H9 (cell line): ENCODE measurements around the gene SLMAP. TPM values are rescaled to one million over a fixed set of nuclear protein-coding genes. Genes with fewer than 3 reads are reported as not detected.

Experiments
- DNase-seq: peaks from one replicate; pipeline ENCODE4 v3.0.0-alpha.2; 2017
- H2AFZ ChIP-seq: one replicate; pipeline ENCODE4 v1.6.1; 2013; ENCODE audit warnings: mild to moderate bottlenecking, low read length, control low read depth, moderate library complexity
- H2AK5ac ChIP-seq: 2 replicates; pipeline ENCODE4 v1.6.1; 2013; ENCODE audit warnings: low read length, control low read depth, mixed read lengths; ENCODE audit not compliant: insufficient read length
- H2BK120ac ChIP-seq: one replicate; pipeline ENCODE4 v1.6.1; 2013; ENCODE audit warnings: low read depth, mild to moderate bottlenecking, low read length, control low read depth, inconsistent platforms; ENCODE audit not compliant: poor library complexity, severe bottlenecking
- H2BK12ac ChIP-seq: 2 replicates; pipeline ENCODE4 v1.6.1; 2013; ENCODE audit warnings: low read length, control low read depth, mixed read lengths, low read depth; ENCODE audit not compliant: insufficient read length
- H2BK15ac ChIP-seq: 2 replicates; pipeline ENCODE4 v1.6.1; 2013; ENCODE audit warnings: low read depth, low read length, control low read depth
- H2BK20ac ChIP-seq: one replicate; pipeline ENCODE4 v1.6.1; 2013; ENCODE audit warnings: low read depth, mild to moderate bottlenecking, low read length, control low read depth, inconsistent platforms; ENCODE audit not compliant: poor library complexity, severe bottlenecking
- H2BK5ac ChIP-seq: 2 replicates; pipeline ENCODE4 v1.6.1; 2013; ENCODE audit warnings: low read length, control low read depth, mixed read lengths; ENCODE audit not compliant: insufficient read length
- H3K14ac ChIP-seq: 2 replicates; pipeline ENCODE4 v1.6.1; 2013; ENCODE audit warnings: low read length, control low read depth; ENCODE audit not compliant: insufficient read depth
- H3K18ac ChIP-seq: 2 replicates; pipeline ENCODE4 v1.6.1; 2013; ENCODE audit warnings: low read depth, mild to moderate bottlenecking, mixed read lengths, low read length, control low read depth; ENCODE audit not compliant: insufficient read length
- H3K23ac ChIP-seq: 2 replicates; pipeline ENCODE4 v1.6.1; 2013; ENCODE audit warnings: low read length, control low read depth, mixed read lengths, low read depth; ENCODE audit not compliant: insufficient read length
- H3K23me2 ChIP-seq: 2 replicates; pipeline ENCODE4 v1.6.1; 2013; ENCODE audit warnings: low read depth, mild to moderate bottlenecking, mixed read lengths, low read length, control low read depth; ENCODE audit not compliant: insufficient read length, poor library complexity, severe bottlenecking
- H3K27ac ChIP-seq: 2 replicates; pipeline ENCODE4 v1.5.1; 2013; ENCODE audit warnings: low read length, control low read depth, mixed read lengths, low read depth; ENCODE audit not compliant: insufficient read length
- H3K27me3 ChIP-seq: 2 replicates; pipeline ENCODE4 v1.6.1; 2013; ENCODE audit warnings: low read length, control low read depth, inconsistent platforms; ENCODE audit not compliant: insufficient read depth
- H3K4ac ChIP-seq: 2 replicates; pipeline ENCODE4 v1.6.1; 2013; ENCODE audit warnings: low read depth, mild to moderate bottlenecking, control low read depth, inconsistent platforms, low read length, moderate library complexity
- H3K4me1 ChIP-seq: 2 replicates; pipeline ENCODE4 v1.6.1; 2013; ENCODE audit warnings: low read length, control low read depth, inconsistent platforms; ENCODE audit not compliant: insufficient read depth
- H3K4me2 ChIP-seq: 2 replicates; pipeline ENCODE4 v1.6.1; 2013; ENCODE audit warnings: low read length, control low read depth, mixed read lengths; ENCODE audit not compliant: insufficient read length, insufficient read depth
- H3K56ac ChIP-seq: 2 replicates; pipeline ENCODE4 v1.6.1; 2013; ENCODE audit warnings: low read depth, mild to moderate bottlenecking, mixed read lengths, low read length, control low read depth; ENCODE audit not compliant: insufficient read length
- H3K79me1 ChIP-seq: 2 replicates; pipeline ENCODE4 v1.6.1; 2013; ENCODE audit warnings: low read depth, mild to moderate bottlenecking, moderate library complexity, low read length, control low read depth, inconsistent platforms; ENCODE audit not compliant: insufficient read depth, poor library complexity, severe bottlenecking
- H3K79me2 ChIP-seq: 2 replicates; pipeline ENCODE4 v1.6.1; 2013; ENCODE audit warnings: low read length, control low read depth, inconsistent platforms; ENCODE audit not compliant: insufficient read depth
- H3K9ac ChIP-seq: 2 replicates; pipeline ENCODE4 v1.6.1; 2013; ENCODE audit warnings: low read length, control low read depth, mixed read lengths; ENCODE audit not compliant: insufficient read length; ENCODE audit errors: extremely low read depth
- H3K9me3 ChIP-seq: one replicate; pipeline ENCODE4 v1.6.1; 2013; ENCODE audit warnings: low read depth, low read length, inconsistent platforms; ENCODE audit not compliant: control insufficient read depth
- H3T11ph ChIP-seq: one replicate; pipeline ENCODE4 v1.6.1; 2013; ENCODE audit warnings: mild to moderate bottlenecking, low read length, control low read depth, inconsistent platforms
- H4K20me1 ChIP-seq: one replicate; pipeline ENCODE4 v1.6.1; 2013; ENCODE audit not compliant: control insufficient read depth, insufficient read length, insufficient read depth
- H4K5ac ChIP-seq: 2 replicates; pipeline ENCODE4 v1.6.1; 2013; ENCODE audit warnings: low read depth, mild to moderate bottlenecking, mixed read lengths, low read length, control low read depth; ENCODE audit not compliant: insufficient read length
- H4K8ac ChIP-seq: replicated peaks from 2 replicates; pipeline ENCODE4 v1.6.1; 2013; ENCODE audit warnings: low read length, control low read depth, mixed read lengths, low read depth; ENCODE audit not compliant: insufficient read length
- H4K91ac ChIP-seq: 2 replicates; pipeline ENCODE4 v1.6.1; 2013; ENCODE audit warnings: low read depth, mild to moderate bottlenecking, moderate library complexity, mixed read lengths, low read length, control low read depth; ENCODE audit not compliant: insufficient read length
- H3K27ac Mint-ChIP-seq, 3 experiments: 2 replicates in 2 of 3; 3 replicates in 1 of 3; pipeline ENCODE4 v1.8.0; 2020 to 2021; ENCODE audit warnings: mixed read lengths in 3 of 3, mild to moderate bottlenecking in 1 of 3, moderate library complexity in 1 of 3
- H3K27me3 Mint-ChIP-seq: 2 replicates; pipeline ENCODE4 v1.8.0; 2021; ENCODE audit warnings: low read depth, mild to moderate bottlenecking, moderate library complexity, mixed read lengths
- H3K36me3 Mint-ChIP-seq, 3 experiments: 2 replicates in 2 of 3; 3 replicates in 1 of 3; pipeline ENCODE4 v1.8.0; 2020 to 2021; ENCODE audit warnings: low read depth in 3 of 3, mixed read lengths in 3 of 3; ENCODE audit not compliant: insufficient read depth in 1 of 3
- H3K4me1 Mint-ChIP-seq, 2 experiments: 2 replicates each; pipeline ENCODE4 v1.8.0; 2020; ENCODE audit warnings: mixed read lengths in 2 of 2
- H3K4me3 Mint-ChIP-seq, 2 experiments: 2 replicates in 1 of 2; 3 replicates in 1 of 2; pipeline ENCODE4 v1.8.0; 2020 to 2021; ENCODE audit warnings: mild to moderate bottlenecking in 2 of 2, mixed read lengths in 2 of 2, moderate library complexity in 1 of 2
- H3K9me3 Mint-ChIP-seq, 2 experiments: 2 replicates in 1 of 2; 3 replicates in 1 of 2; pipeline ENCODE4 v1.8.0; 2020; ENCODE audit warnings: mild to moderate bottlenecking in 2 of 2, mixed read lengths in 2 of 2, moderate library complexity in 1 of 2
- CTCF ChIP-seq: fragments of 200-600 bp; sonication (generic); conservative IDR thresholded peaks from 3 replicates; pipeline ENCODE4 v1.8.0; 2021; ENCODE audit warnings: antibody characterized with exemption, mild to moderate bottlenecking
- WGBS: extraction: QIAGEN DNeasy Blood & Tissue Kit; methylation state at CpG from one replicate; pipeline ENCODE4 v1.1.7; 2013; ENCODE audit warnings: missing lambda C conversion rate, low lambda C conversion rate, mixed read lengths; ENCODE audit not compliant: insufficient read length; ENCODE audit errors: extremely low coverage; 5-methylcytosine and 5-hydroxymethylcytosine counted together
- total RNA-seq: library from RNA; stranded (reverse); gene quantifications from 2 replicates; pipeline ENCODE4 v1.2.1, GENCODE V29; 2021

SLMAP gene
- total RNA-seq, 1 experiment from 2014 or later: 65.1 TPM

GRCh38 chr3:57768595-57768994 lies 12.5 kb downstream of the SLMAP start:
- no peaks in the 10 kb centered on the region for H4K20me1 ChIP-seq
- no peak overlapping the region for H3K56ac ChIP-seq
- no peak overlapping the region for H2BK15ac ChIP-seq
- no peak overlapping the region for H3K9ac ChIP-seq
- TF ChIP-seq CTCF: no peak
- H3K14ac ChIP-seq: no peak overlapping the region
- H3K23me2 ChIP-seq: no peaks in the 10 kb centered on the region
- H3K4me2 ChIP-seq: no peak overlapping the region
- H3K4me1 ChIP-seq: no peaks in the 10 kb centered on the region
- Mint-ChIP-seq H3K4me1 (peaks cover 16 to 22% of the 10 kb centered on the region in 2 experiments), H3K27ac (no peak overlapping the region), H3K27me3 (no peaks in the 10 kb centered on the region), H3K9me3 (no peaks in the 10 kb centered on the region), H3K4me3 (no peak overlapping the region), H3K36me3 (peaks cover 12 to 27% (median 22%) of the 10 kb centered on the region in 3 experiments; a peak in 6 of 7 replicates)
- H3K27ac ChIP-seq: no peak overlapping the region
- H4K5ac ChIP-seq: no peak overlapping the region
- no peak overlapping the region for H3K23ac ChIP-seq
- DNase-seq: no peak
- H3K27me3 ChIP-seq: no peaks in the 10 kb centered on the region
- H2BK120ac ChIP-seq: no peak overlapping the region
- no peak overlapping the region for H3K4ac ChIP-seq
- H2BK20ac ChIP-seq: no peak overlapping the region
- peaks cover 24% of the 10 kb centered on the region; the same call in 1 of the 2 replicates for H3K79me2 ChIP-seq
- no peak overlapping the region for H2BK5ac ChIP-seq
- no peak overlapping the region for H4K91ac ChIP-seq
- no CpG with 5 or more reads among the region's 3 CpGs for WGBS
- no peak overlapping the region for H3K18ac ChIP-seq
- peaks cover 20% of the 10 kb centered on the region for H3K79me1 ChIP-seq
- H4K8ac ChIP-seq: no peak overlapping the region
- no peak overlapping the region for H2AK5ac ChIP-seq
- H2BK12ac ChIP-seq: no peak overlapping the region
- no peaks in the 10 kb centered on the region for H3K9me3 ChIP-seq
- H3T11ph ChIP-seq: no peak overlapping the region
- no peak overlapping the region for H2AFZ ChIP-seq
